Measurements from ENCODE around the gene KLHL29. TPM values are rescaled to one million over a fixed set of nuclear protein-coding genes. Genes with fewer than 3 reads are reported as not detected.

KLHL29 gene
- total RNA-seq, 1 experiment from 2014 or later = 16.7 TPM

DNA sequence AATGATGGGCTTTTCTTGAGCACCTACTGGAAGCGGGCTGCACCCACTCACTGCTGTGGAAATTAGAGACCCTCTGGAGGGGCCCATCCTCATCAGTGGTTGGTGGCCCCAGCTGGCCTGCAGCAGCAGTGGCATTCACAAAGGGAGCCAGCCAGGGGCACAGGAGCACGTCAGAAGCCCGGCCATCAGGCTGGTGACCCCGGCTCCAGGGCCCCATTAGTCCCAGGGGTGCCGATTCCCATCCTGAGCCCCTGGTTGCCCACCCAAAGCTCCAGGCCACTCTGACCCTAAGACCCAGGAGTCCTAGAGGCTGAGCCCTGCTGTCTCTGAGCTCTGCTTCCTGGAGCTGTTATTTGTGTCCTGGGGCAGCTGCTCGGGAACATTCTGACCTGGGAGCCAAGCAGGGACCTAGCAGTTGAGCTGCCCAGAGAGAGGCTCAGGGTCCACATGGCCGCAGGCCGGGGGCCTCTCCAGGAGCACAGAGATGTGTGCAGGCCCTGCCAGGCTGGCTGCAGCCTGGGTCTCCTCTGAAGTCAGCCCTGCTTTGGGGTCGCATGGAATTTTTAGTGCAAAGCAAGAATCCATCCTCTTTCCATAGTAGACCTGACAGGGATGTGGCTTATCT lies 207.2 kb downstream of the KLHL29 start:
- Histone ChIP-seq H3K9ac (ENCODE audit: low read length) (no peak overlapping the region), H3K4me3 (replicated peaks in 1 of 2; ENCODE audit: low read depth in 1 of 2, low read length in 2 of 2) (no peak overlapping the region), H3K4me1 (ENCODE audit: control insufficient read depth in 1 of 2, insufficient read depth in 2 of 2, low read length in 2 of 2) (0 out of 4 replicates have a peak, but pooled peaks cover 0 to 4% of the 10 kb centered on the region in 2 experiments), H3K4me2 (ENCODE audit: low read length) (no peak overlapping the region), H4K20me1 (ENCODE audit: insufficient read depth) (no peaks in the 10 kb centered on the region), H3K36me3 (ENCODE audit: control insufficient read depth in 1 of 2, insufficient read depth in 2 of 2, low read length in 2 of 2) (no peaks in the 10 kb centered on the region), H3K27me3 (ENCODE audit: insufficient read depth, low read length) (no peaks in the 10 kb centered on the region), H3K79me2 (ENCODE audit: insufficient read depth, low read length) (no peaks in the 10 kb centered on the region), H3K9me2 (ENCODE audit: insufficient read depth) (no peaks in the 10 kb centered on the region), H3K9me3 (ENCODE audit: control insufficient read depth in 1 of 2, insufficient read depth in 1 of 2, low read depth in 1 of 2, low read length in 2 of 2) (no peaks in the 10 kb centered on the region), H2AFZ (ENCODE audit: low read depth, low read length, poor library complexity, severe bottlenecking) (no peak overlapping the region), H3K27ac (ENCODE audit: low read depth, low read length) (no peak overlapping the region)
- intact Hi-C loops (cut with micrococcal nuclease) = no loop called here
- TF ChIP-seq FOSL1 (IDR thresholded peaks at IDR 0.05; ENCODE audit: low read depth) = no peak
- TF ChIP-seq, protein P1, sequence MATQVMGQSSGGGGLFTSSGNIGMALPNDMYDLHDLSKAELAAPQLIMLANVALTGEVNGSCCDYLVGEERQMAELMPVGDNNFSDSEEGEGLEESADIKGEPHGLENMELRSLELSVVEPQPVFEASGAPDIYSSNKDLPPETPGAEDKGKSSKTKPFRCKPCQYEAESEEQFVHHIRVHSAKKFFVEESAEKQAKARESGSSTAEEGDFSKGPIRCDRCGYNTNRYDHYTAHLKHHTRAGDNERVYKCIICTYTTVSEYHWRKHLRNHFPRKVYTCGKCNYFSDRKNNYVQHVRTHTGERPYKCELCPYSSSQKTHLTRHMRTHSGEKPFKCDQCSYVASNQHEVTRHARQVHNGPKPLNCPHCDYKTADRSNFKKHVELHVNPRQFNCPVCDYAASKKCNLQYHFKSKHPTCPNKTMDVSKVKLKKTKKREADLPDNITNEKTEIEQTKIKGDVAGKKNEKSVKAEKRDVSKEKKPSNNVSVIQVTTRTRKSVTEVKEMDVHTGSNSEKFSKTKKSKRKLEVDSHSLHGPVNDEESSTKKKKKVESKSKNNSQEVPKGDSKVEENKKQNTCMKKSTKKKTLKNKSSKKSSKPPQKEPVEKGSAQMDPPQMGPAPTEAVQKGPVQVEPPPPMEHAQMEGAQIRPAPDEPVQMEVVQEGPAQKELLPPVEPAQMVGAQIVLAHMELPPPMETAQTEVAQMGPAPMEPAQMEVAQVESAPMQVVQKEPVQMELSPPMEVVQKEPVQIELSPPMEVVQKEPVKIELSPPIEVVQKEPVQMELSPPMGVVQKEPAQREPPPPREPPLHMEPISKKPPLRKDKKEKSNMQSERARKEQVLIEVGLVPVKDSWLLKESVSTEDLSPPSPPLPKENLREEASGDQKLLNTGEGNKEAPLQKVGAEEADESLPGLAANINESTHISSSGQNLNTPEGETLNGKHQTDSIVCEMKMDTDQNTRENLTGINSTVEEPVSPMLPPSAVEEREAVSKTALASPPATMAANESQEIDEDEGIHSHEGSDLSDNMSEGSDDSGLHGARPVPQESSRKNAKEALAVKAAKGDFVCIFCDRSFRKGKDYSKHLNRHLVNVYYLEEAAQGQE (IDR thresholded peaks at IDR 0.05; ENCODE audit: low read depth) = no peak
- no peak for TF ChIP-seq POLR2A (IDR thresholded peaks at IDR 0.05; ENCODE audit: borderline replicate concordance, extremely low read depth, insufficient read depth, insufficient read length)
- TF ChIP-seq EZH2phosphoT487 (IDR thresholded peaks at IDR 0.05; ENCODE audit: borderline replicate concordance) = no peak
- no peak for TF ChIP-seq POLR2AphosphoS5 (IDR thresholded peaks at IDR 0.05; ENCODE audit: low read depth, low read length)
- no peak for TF ChIP-seq ZFX (IDR thresholded peaks at IDR 0.05)
- no peak for TF ChIP-seq TCF7L2 (IDR thresholded peaks at IDR 0.05; ENCODE audit: borderline replicate concordance, extremely low read depth, insufficient read depth, insufficient read length)
- TF ChIP-seq, protein P2, sequence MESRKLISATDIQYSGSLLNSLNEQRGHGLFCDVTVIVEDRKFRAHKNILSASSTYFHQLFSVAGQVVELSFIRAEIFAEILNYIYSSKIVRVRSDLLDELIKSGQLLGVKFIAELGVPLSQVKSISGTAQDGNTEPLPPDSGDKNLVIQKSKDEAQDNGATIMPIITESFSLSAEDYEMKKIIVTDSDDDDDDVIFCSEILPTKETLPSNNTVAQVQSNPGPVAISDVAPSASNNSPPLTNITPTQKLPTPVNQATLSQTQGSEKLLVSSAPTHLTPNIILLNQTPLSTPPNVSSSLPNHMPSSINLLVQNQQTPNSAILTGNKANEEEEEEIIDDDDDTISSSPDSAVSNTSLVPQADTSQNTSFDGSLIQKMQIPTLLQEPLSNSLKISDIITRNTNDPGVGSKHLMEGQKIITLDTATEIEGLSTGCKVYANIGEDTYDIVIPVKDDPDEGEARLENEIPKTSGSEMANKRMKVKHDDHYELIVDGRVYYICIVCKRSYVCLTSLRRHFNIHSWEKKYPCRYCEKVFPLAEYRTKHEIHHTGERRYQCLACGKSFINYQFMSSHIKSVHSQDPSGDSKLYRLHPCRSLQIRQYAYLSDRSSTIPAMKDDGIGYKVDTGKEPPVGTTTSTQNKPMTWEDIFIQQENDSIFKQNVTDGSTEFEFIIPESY (IDR thresholded peaks at IDR 0.05; ENCODE audit: extremely low read depth, insufficient replicate concordance, low read length) = no peak
- TF ChIP-seq, protein P3, sequence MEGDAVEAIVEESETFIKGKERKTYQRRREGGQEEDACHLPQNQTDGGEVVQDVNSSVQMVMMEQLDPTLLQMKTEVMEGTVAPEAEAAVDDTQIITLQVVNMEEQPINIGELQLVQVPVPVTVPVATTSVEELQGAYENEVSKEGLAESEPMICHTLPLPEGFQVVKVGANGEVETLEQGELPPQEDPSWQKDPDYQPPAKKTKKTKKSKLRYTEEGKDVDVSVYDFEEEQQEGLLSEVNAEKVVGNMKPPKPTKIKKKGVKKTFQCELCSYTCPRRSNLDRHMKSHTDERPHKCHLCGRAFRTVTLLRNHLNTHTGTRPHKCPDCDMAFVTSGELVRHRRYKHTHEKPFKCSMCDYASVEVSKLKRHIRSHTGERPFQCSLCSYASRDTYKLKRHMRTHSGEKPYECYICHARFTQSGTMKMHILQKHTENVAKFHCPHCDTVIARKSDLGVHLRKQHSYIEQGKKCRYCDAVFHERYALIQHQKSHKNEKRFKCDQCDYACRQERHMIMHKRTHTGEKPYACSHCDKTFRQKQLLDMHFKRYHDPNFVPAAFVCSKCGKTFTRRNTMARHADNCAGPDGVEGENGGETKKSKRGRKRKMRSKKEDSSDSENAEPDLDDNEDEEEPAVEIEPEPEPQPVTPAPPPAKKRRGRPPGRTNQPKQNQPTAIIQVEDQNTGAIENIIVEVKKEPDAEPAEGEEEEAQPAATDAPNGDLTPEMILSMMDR (IDR thresholded peaks at IDR 0.05 in 2 of 3, conservative IDR thresholded peaks at IDR 0.05 in 1 of 3; ENCODE audit: borderline replicate concordance in 1 of 3, insufficient read depth in 1 of 3, low read depth in 2 of 3, low read length in 2 of 3) = no peak
- TF ChIP-seq, protein P4, sequence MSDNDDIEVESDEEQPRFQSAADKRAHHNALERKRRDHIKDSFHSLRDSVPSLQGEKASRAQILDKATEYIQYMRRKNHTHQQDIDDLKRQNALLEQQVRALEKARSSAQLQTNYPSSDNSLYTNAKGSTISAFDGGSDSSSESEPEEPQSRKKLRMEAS (IDR thresholded peaks at IDR 0.05) = no peak
- TF ChIP-seq JUND (IDR thresholded peaks at IDR 0.05) = no peak
- no peak for TF ChIP-seq YY1 (IDR thresholded peaks at IDR 0.05; ENCODE audit: extremely low read depth, insufficient replicate concordance, low read depth, low read length)
- TF ChIP-seq CEBPB (IDR thresholded peaks at IDR 0.05; ENCODE audit: low read depth) = no peak
- no peak for TF ChIP-seq SP1 (IDR thresholded peaks at IDR 0.05; ENCODE audit: low read depth)
- no peak for DNase-seq (ENCODE audit: low read depth, low spot score)
- no TSS peak for BruUV-seq (replicated peaks)
- ChIA-PET POLR2A (no interaction called here), CTCF (no interaction called here), RAD21 (ENCODE audit: low non-redundant PET in 1 of 2, low total read pairs in 2 of 2, uncharacterized antibody in 2 of 2, unreplicated experiment in 2 of 2) (no interaction called here)
- no peak for ATAC-seq
